ENCODE measurements around the gene MAP10.

MAP10 gene

GRCh38 chr1:232856541-232856940, 51.3 kb downstream of the MAP10 start:
- no peak for DNase-seq (ENCODE audit: low read depth)
